ENCODE data around the gene PFDN4.

DNA sequence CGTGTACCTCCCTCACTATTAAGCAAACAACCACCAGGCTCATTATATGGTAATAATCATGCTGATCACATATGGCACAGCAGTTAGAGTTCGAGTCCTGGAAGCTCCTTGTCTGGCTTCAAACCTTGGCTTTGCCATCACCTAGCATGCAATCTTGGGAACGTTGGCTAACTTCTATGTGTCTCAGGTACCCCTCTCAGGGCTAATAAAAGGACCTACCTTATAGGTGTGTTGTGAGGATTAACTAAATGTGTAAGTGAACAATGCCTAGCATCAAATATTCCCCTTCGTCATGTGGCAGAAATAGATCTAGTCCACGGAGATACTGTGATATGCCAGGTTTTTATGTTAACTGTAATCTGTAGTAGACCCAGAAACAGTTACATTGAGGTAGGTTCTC is 44.5 kb upstream of the PFDN4 start:
- TF ChIP-seq, protein P1, sequence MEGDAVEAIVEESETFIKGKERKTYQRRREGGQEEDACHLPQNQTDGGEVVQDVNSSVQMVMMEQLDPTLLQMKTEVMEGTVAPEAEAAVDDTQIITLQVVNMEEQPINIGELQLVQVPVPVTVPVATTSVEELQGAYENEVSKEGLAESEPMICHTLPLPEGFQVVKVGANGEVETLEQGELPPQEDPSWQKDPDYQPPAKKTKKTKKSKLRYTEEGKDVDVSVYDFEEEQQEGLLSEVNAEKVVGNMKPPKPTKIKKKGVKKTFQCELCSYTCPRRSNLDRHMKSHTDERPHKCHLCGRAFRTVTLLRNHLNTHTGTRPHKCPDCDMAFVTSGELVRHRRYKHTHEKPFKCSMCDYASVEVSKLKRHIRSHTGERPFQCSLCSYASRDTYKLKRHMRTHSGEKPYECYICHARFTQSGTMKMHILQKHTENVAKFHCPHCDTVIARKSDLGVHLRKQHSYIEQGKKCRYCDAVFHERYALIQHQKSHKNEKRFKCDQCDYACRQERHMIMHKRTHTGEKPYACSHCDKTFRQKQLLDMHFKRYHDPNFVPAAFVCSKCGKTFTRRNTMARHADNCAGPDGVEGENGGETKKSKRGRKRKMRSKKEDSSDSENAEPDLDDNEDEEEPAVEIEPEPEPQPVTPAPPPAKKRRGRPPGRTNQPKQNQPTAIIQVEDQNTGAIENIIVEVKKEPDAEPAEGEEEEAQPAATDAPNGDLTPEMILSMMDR (IDR thresholded peaks at IDR 0.05) = no peak
- TF ChIP-seq POLR2A (IDR thresholded peaks at IDR 0.05) = no peak
